HG03432 (cell line): ENCODE measurements around the gene CCNK.
A peak's percentile ranks its signal among the peaks of the same experiment; 100 is the strongest.

ENCODE experiments used
- ATAC-seq: cut with Tn5 transposase; IDR thresholded peaks from one replicate; pipeline ENCODE4 v1.9.1; 2021; ENCODE audit warnings: mild to moderate bottlenecking, moderate library complexity; ENCODE audit not compliant: unreplicated experiment

CCNK gene

GRCh38 chr14:99480917-99481744 is at the start of gene CCNK:
Gene CCNK (plus strand): TSS chr14:99481409. CDS start chr14:99492678, 11,269 bp downstream.
- ATAC-seq: peak; percentile 88

GRCh38 chr14:99431986-99432385 is 49.2 kb upstream of the CCNK start:
- no peak for ATAC-seq

DNA sequence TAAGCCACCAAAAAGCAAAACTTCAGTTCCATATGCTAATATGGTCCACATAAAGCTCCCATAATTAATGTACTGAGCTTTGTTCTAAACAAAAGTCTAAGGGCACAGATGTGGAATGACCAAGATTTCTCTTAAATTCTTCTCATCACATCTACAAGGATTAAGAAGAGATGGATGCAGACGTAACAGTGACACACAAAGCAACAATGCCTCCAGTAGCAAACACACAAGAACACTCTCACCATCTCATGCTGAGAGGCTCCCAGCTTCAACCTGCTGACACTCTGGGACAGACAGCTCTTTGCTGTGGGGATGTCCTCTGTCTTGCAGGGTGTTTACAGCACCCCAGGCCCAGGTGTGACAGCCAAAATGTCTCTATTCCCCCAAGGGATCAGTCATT is 48.7 kb upstream of the CCNK start:
- no peak for ATAC-seq

- no peak for ATAC-seq
Measured at GRCh38 chr14:99435327-99435726, 45.9 kb upstream of the CCNK start.

- no peak for ATAC-seq
Measured at GRCh38 chr14:99436247-99437180, 44.7 kb upstream of the CCNK start.

GRCh38 chr14:99437706-99438105 is 43.5 kb upstream of the CCNK start:
- ATAC-seq: no peak

- ATAC-seq: no peak
Measured at GRCh38 chr14:99440278-99440677, 40.9 kb upstream of the CCNK start.

GRCh38 chr14:99441157-99441870 is 39.9 kb upstream of the CCNK start:
- peak; percentile 22 for ATAC-seq

DNA sequence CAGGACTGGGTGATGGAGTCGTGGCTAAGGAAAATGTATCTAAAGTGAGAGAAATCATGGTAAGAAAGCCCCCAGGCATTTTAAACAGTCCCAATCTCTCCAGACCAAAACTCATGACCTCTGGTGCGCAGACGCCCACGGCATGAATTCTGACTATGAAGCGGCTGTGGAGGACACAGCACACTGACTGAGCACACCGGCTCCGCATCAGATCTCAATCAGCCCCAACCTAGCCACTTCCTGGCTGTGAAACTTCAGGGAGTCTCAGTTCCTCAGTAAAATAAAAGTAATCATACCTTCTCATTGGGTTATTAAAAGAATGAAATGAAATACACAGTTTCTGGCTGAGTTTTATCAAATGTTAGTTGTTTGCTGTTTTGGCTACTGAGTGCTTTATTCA is 39.3 kb upstream of the CCNK start:
- peak; percentile 64 for ATAC-seq

- ATAC-seq: no peak
Measured at GRCh38 chr14:99445931-99446330, 35.3 kb upstream of the CCNK start.

- no peak for ATAC-seq
Measured at GRCh38 chr14:99447739-99448138, 33.5 kb upstream of the CCNK start.

DNA sequence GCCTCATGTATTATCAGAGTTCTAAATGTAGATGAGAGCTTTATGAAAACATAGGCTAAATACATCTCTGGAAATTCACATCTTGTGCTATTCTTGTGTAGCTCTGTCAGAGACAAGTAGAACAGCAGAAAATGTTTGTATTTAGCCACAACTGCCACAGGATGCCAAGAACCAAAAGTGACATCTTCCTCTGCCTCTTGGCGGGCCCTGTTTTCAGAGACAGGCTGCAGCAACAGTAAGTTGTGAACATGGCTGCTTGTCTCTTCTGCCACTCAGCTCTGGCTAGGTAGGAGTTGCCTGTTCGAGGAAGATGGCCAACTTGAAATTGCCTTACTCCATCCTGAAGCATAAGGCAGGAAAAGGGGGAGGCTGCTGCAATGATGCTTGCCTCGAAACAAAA is 30.9 kb upstream of the CCNK start:
- no peak for ATAC-seq

GRCh38 chr14:99451234-99451633 is 30.0 kb upstream of the CCNK start:
- ATAC-seq: no peak

DNA sequence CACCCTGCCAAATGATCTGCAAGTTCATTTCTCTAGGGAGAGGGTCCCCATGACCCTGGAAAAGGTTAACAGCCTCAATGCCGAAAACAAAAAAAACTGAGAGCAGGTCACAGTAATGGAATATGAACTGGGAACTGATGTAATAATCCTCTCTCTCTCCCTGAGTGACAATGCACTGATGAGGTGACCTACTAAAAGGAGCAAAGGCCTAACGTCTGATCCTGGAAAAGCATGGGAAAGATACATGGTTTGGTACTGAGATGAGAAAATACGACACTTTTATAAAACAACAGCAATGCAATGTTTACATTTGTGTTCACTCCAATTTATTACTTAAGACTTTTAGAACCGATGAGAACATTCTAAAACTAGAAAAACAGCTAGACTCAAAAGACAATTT is 28.2 kb upstream of the CCNK start:
- ATAC-seq: no peak

GRCh38 chr14:99454246-99454645 is 27.0 kb upstream of the CCNK start:
- ATAC-seq: no peak

DNA sequence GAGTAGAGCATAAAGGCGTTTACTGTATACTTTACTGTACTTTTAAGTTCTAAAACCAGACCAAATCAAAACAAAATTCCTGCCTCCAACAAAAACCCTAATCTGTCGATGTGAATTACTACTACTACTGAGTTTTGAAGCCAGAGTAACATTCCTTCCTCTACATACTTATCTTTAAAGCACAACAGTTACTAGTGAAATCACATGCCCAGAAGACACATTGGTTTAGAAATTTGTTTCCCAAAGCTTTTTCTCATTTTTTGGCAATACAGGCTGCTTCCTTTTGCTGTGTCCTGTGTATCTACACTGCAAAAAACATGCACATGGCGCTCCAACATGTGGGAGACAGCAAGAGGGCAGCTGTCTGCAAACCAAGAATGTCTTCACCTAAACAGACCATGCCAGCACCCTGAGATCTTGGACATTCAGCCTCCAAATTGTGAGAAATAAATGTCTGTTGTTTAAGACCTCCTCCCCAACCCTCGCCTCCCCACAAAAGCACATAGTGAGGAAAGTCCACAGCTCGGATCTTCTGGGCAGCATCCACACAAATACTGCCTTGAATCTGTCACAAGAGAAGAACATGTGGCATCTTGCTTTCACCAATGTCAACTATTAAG is 21.6 kb upstream of the CCNK start:
- no peak for ATAC-seq

GRCh38 chr14:99460793-99461192 is 20.4 kb upstream of the CCNK start:
- ATAC-seq: no peak

DNA sequence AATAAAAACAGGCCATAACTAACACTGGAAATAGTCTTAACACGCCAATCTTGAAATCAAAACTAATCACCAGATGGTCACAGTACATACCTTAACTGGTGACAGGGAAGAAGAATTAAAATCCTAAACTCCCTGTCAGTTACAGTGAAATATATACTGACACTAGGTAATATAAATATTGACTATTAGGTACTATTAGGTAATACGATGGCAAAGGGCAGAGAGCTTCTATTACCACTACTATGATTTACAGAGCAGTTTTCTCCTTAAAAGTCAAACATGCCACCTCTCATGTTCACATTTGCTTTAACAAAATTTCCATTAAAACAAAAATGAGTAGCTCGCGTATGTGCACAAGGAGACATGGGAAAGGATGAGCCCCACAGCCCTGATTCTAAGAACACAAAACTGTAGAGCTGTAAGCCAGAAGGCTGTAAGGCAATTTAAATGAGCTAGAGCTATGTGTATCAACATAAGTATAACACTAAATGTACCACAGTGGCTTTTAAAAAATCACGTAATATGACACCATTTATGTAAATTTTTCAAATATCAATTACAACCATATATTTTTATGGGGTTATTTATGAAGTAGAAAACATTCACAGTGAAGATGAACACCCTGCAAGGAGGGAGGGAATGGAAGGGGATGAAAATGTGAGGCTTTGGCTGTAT is 19.7 kb upstream of the CCNK start:
- ATAC-seq: no peak

DNA sequence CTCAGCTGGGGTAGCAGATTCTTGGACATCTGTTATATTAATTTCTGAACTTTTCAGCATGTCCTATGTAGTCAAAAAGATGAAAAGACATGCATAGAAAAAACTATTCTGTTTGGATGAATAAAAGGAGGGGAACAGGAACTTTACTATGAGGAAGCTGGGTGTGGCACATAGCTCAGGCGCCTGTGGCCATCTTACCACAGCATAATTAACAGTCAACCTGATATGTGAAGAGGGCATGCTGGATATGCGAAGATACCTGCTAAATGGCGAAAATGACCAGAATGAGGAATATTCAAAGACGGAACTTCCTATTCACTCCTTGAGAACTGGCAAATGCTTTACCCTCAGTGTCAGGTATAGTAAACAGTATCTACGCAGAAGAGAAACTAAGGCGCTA is 19.0 kb upstream of the CCNK start:
- no peak for ATAC-seq

DNA sequence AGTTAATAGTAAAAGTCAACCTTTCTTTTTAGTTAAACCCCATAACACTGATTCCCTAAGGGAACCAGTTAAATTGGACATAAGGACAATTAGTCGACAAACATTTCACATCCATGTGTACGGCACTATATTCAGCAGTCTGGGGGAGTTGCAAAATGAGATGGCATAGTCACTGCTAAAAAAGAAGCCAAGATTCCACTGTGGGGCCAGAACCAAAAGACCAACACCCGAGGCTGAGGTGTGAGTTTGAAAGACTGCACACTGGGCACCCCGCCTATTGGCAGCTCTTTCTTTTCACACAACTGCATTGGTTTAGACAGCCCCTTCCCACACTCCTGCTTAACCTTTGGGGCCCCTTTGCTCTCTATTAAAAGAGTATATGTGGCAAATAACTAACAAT is 17.2 kb upstream of the CCNK start:
- ATAC-seq: no peak
